Activated CD8-positive, alpha-beta memory T cell treated with anti-CD3 and anti-CD28 coated beads for 36 hours (primary cell): ENCODE data around the gene PANK1. TPM values are rescaled to one million over a fixed set of nuclear protein-coding genes. Genes with fewer than 3 reads are reported as not detected.

Experiments used
- CTCF ChIA-PET: fragments of 350-600 bp; sonication (Branson Sonifier 250); formaldehyde crosslinking; loops from one replicate; lab custom pipeline; 2021; ENCODE audit warnings: antibody characterized with exemption; lab: Charles Lee
- POLR2A ChIA-PET: fragments of 350-600 bp; sonication (Branson Sonifier 250); formaldehyde crosslinking; loops from one replicate; lab custom pipeline; 2021; ENCODE audit warnings: antibody characterized with exemption; lab: Charles Lee
- total RNA-seq, 2 experiments: library from RNA; stranded (reverse); gene quantifications; one replicate each; pipeline ENCODE4 v1.2.3, GENCODE V29; 2021

Gene PANK1
- total RNA-seq, 2 experiments from 2014 or later = 3.1 to 3.5 TPM

DNA sequence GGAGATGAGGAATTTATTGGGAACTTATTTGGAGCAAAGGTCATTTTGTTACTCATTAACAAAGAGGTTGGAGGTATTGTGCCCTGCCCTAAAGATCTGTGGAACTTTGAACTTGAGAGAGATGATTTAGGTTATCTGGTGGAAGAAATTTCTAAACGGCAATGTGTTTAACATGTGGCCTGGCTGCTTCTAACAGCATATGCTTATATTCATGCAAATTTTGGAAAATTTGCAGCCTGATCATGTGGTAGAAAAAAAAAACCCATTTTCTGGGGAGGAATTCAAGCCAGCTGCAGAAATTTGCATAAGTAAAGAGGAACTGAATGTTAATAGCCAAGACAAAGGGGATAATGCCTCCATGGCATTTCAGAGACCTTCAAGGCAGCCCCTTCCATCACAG is 10.7 kb upstream of the PANK1 start:
- POLR2A ChIA-PET = no interaction called here
- CTCF ChIA-PET = no interaction called here

DNA sequence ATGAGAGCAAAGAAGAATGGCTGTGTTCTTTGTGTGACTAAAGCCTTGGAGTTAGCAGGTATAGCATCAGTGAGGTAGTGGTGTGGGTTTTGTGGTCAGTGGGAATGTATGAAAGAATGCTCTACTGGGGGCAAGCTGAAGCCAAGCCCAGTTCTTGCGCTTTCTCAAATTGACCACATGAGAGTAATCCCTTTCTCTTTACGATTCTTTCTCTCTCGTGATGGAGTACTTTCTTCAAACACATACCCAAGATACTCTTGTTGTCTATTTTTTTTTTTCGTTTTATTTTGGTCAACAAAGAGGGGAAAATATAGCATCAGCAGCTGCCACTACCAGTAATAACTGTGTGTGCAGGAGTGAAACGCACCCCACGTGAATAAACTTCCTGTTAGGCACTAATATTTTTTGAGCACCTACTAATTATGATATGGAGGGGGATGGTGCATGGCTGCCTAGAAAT is 8.4 kb upstream of the PANK1 start:
- ChIA-PET CTCF (interaction anchor here (0.7 kb wide), 1 partner anchor 761 kb away, joined by 3 read pairs; no protein-coding TSS in a partner anchor), POLR2A (no interaction called here)

DNA sequence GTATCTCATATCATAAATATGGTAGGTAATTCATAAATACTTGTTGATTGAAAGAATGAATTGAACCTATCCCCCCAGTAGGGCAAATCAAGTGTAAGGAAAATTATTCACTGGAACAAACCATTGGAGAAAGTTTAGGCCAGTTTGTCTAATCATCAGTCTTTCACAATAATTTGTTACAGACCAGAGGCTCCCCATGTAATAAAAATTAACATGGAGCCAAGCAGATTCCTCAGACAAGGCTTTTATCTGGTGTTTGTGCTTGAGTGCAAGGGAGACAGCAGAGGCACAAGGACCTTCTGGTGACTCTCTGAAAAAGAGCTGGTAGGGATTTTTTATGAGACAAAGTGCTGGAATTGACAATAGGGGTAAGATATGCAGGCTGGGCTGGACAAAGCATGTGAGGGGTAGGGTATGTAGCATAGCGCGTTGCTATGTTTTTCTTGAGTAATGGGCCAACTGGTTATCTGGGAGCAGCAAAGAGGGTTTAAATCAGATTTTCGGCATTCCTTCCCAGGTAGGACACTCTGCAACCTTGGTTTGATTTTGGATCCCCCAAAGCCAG is 7.8 kb upstream of the PANK1 start:
- POLR2A ChIA-PET = no interaction called here
- CTCF ChIA-PET = interaction anchor here (0.7 kb wide), 1 partner anchor 761 kb away, joined by 3 read pairs; no protein-coding TSS in a partner anchor

DNA sequence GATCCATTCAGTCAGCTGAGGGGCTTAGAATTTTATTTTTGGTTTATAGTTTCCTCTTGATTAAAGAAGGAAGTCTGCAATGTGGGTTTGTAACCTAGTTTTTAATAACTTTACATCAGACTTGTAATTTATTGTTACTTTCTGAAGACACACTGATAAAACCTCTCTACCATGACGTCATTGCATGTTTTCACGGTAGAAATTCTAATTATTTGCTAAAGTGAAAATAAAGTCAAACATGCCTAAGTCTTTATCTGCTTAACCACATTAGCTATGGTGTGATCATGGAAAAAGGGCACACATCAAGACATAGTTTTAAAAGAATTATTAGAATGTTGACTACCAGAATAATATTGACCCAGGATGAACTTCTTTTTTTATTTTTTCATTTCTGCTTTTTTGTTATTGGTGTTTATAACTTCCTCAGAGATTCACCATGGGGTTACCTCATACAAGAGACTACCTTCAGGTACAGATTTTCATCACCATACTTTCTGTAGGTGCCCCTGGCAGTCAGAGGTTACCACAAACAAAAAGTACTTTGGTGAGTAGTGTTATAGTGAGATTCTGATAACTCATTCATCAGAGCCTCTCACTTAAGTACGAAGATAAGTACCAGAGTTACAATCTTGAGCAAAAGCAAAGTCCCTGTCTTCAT is 7.0 kb upstream of the PANK1 start:
- CTCF ChIA-PET = no interaction called here

DNA sequence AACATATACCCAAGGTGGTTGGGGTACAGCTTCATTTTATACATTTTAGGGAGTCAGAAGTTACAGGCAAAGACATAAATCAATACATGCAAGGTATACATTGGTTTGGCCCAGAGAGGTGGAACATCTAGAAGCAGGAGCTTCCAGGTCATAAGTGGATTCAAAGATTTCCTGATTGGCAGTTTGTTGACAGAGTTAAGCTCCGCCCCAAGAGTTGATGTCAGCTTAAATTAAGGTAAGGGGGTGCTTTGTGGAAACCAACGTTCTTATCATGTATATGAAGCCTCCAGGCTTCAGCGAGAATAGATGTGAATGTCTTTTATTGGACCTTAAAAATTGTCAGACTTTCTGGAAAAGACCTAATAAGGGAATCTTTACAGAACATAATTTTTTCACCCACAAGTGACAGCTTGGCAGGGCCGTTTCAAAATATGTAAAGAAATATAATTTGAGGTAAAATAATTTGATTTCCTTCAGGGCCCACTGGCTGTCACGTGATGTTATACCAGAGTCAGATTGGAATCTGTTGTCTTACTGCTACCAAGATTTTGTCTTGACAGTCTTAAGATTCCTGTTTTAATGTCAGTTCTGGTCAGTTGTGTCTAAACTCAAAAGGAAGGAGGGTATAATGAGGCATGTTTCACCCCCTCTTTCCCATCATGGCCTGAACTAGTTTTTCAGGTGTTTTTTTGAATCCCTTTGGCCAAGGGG is 6.3 kb upstream of the PANK1 start:
- ChIA-PET CTCF (interaction anchor here (1.0 kb wide), 1 partner anchor 9 kb away, joined by 3 read pairs; no protein-coding TSS in a partner anchor), POLR2A (no interaction called here)

More for the DNA sequence above, 7.0 kb upstream of the PANK1 start:
- POLR2A ChIA-PET = no interaction called here

DNA sequence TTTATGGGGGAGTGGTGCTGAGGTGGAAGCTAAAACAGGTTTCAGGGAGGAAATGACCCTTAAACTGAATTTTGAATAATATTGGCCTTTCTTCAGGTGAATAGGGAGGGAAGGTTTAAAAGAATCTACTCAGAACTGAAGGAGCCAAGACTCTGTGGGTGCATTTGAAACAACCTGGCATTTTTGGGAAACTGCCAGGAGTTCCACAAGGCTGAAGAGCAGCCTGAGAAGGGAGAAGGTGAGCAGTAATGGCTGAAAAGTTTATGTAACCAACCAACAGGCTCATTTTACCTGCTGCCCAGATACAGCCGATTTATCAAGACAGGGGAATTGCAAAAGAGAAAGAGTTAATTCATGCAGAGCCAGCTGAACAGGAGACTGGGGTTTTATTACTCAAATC is 4.0 kb upstream of the PANK1 start:
- CTCF ChIA-PET = no interaction called here
- POLR2A ChIA-PET = no interaction called here

DNA sequence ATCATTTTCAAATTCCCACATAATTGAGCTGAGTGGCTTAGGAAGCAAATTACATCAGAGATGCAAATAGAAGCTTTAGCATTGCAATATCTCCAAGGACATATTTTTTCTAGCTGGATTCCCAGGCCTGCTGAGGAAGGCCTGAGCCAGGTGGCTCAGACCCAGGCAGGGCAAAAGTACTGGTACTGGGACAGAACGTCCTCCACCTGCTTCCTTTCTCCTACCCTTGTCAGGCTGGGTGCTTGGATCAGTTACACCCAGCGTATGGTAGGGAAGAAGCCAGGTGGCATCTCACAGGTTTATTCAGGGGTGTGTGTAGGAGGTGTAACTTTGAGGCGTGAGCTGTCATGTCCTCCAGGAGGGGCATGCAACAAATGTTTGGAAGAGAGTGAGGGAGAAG is 3.0 kb upstream of the PANK1 start:
- ChIA-PET CTCF (no interaction called here), POLR2A (no interaction called here)

DNA sequence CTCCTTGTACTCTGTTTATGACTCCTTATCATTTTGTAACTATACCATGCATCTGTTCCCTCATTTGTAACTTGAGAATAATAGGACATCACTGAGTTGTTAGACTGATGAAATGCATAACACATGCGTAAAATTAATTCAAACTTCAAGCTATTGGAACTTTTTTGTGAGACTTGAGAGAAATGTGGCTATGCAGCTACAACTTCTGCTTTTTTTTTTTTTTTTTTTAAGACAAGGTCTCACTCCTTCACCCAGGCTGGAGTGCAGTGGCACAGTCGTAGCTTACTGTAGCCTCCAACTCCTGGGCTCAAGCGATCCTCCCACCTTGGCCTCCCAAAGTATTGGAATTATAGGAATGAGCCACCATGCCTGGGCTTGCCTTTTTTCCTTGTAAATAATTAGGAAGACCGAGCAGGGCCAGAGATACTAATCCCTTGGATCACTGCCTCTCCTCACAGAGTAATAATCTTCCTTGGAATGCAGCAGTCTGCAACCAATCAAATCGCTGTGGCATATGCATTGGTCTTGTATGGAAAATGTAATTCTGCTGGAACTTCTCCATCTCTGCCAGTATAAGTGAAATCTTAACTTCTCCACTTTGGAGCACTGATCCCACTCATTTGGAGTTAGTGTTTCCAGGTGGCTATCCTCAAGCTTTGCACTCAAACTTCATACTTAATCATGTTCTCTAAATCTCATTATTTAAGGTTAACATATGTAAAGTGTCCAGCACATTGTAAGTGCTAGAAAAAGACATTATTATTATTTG is 2.0 kb upstream of the PANK1 start:
- POLR2A ChIA-PET = interaction anchor here (0.5 kb wide), 1 partner anchor 88 kb away, joined by 4 read pairs; no protein-coding TSS in a partner anchor
- CTCF ChIA-PET = no interaction called here

DNA sequence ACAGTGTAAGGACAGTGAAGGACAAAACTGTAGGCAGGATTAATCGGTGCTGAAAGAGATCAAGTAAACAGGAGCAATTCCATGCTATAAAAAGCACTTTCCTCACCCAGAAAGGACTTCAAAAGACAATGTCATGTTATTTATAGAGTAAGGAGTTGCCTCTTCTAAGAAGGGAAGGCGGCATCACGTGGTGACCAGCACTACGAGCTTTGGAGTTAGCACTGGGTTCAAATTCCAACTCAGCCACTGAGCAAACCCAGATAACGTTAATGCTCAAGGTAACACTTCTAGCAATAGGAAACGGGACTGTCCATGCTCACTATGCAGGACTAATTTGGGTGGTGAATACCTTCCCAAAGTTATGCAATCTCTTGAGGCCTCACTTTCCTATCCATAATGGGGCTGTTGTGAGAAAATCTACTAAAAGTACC is 715 bp upstream of the PANK1 start:
- ChIA-PET POLR2A (no interaction called here), CTCF (no interaction called here)

DNA sequence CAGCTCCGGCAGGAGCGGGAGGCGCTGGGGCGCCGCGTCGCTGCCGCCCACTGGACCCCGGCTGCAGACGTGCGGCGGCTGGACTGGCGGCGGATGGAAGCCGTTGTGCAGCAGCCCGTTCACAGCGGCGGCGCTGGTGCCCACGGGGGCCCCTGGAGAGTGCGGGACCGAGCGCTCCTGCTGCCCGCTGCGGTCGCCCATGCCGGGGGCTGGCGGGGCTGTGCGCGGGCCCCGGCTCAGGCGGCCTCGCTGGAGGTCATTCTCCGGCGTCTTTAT is 413 bp downstream of the PANK1 start:
- ChIA-PET CTCF (no interaction called here), POLR2A (no interaction called here)

DNA sequence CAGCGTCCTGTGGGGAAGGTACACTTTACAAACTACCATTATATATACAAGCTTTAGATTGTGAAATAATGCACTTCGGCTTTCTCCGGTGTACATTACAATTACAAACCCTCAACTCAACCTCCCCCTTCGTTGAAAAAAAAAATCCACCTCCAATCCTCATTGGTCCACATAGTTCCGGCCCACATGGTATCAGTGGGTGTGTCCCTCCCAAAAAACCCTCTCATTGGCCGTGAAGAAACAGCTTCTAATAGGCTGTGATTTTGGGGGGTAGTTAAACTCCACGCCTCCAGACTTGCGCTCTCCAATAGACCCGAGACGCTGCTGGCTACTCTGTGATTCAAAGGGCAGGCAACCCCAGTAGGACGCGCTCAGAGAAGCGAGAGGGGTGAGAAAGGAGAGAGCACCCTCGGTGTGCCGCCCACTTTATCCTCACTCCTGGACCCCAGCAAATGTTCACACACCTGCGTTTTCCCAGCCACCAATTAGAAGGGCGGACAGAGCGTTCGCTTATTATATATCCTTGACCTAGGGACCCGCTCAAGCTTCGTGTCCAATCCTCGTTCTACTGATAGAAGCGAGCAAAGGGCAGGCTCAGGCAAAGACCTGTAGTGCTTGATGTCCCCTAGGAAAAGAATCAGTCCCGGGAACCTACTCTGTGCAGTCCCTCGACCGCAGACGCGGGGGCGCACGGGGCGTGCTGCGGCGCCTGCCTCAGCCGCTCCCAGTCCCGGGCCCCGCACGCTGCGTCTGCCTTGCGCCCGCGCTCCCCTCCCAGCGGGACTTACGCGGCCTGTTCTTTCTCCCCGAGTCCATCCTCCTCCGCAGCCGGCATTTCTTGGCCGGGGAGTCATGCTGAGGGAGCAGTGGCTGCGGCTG is 991 bp downstream of the PANK1 start:
- CTCF ChIA-PET = interaction anchor here (0.9 kb wide), 1 partner anchor 81 kb away, joined by 3 read pairs; no protein-coding TSS in a partner anchor
- POLR2A ChIA-PET = interaction anchor here (0.7 kb wide), 1 partner anchor 57 kb away, joined by 3 read pairs; the partner anchor contains the start of gene KIF20B

DNA sequence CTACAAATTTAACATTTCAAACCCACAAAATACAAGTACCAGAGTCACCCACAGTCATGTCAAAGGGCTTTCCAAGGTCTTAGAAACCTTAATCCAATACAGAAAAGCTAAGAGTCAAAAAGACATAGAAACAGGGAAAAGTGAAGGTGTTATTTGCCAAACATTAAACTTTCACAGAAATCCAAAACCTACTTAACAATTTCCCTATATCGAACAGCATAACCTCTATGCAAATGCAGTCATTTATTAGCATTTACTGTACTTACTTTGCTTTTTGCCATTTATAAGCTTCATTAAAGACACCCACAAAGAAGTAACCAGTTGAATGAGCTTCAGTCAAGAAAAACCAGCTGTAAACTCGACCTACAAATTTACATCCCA is 1.6 kb downstream of the PANK1 start:
- ChIA-PET CTCF (interaction anchor here (0.9 kb wide), 1 partner anchor 81 kb away, joined by 3 read pairs; no protein-coding TSS in a partner anchor), POLR2A (interaction anchor here (0.7 kb wide), 1 partner anchor 58 kb away, joined by 3 read pairs; the partner anchor contains the start of gene KIF20B)

DNA sequence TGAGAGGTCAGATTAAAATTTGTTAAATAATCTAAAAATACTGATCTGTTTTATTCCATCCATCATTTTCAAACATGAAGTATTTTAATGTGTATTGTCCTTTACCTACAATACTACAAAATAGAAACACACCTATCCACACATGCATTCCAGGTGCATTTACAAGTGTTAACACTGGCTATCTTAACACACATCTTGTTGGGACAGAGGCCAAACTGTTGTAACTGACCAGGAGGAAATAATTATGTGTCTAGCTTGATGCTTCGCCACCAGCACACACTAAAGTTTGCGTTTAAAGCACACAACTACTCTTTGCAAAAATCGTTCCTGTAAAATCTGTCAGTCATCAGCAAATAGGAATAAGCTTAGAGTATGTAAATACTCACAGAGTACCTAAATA is 2.8 kb downstream of the PANK1 start:
- ChIA-PET CTCF (no interaction called here), POLR2A (no interaction called here)

DNA sequence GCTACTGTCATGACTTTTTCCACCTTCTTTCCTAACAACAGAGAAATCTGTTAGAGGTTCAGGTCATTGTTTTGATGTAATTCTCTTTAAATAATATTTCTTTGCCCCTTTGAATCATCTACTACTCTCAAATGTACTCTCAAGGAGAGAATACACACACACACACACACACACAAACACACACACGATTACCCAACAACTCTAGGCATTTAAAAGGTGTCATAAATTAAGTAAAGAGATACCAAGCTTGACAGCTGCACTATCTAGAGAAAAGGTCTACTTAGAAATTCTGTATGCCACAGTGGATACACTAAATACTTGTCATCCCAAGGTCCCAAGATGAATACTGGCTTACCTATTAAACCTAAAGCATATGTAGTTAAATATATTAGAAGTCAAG is 4.8 kb downstream of the PANK1 start:
- ChIA-PET POLR2A (no interaction called here), CTCF (no interaction called here)

DNA sequence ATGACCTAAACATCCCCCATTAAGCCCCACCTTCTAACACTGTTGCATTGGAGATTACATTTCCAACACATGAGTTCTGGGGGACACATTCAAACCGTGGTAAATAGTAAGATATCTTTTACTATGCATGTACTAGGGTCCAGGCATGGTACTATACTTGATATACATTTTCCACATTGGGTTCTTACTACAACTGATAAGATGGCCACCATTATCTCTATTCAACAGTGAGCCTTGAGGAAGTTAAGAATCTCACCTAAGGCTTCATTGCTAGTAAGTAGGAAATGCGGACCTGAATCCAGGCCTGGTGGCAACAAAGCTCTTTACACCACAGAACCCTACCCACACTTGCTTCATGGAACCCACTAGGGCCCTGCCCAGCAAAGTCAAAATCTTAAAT is 5.7 kb downstream of the PANK1 start:
- POLR2A ChIA-PET = no interaction called here
- CTCF ChIA-PET = no interaction called here

DNA sequence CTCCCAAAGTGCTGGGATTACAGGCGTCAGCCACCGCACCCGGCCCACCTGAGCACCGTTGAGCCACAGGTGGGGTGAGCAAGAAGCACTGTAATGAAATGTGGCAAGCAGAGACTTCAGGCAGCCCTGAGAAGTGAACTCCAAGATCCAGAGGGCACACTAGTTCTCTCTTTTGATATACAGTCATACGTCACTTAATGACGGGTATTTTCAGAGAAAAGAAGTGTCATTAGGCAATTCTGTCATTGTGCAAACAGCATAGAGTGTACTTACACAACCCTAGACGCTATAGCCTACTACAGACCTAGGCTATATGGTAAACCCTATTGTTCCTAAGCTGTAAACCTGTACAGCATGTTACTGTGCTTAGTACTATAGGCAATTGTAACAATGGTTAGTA is 7.9 kb downstream of the PANK1 start:
- CTCF ChIA-PET = no interaction called here
- POLR2A ChIA-PET = no interaction called here

DNA sequence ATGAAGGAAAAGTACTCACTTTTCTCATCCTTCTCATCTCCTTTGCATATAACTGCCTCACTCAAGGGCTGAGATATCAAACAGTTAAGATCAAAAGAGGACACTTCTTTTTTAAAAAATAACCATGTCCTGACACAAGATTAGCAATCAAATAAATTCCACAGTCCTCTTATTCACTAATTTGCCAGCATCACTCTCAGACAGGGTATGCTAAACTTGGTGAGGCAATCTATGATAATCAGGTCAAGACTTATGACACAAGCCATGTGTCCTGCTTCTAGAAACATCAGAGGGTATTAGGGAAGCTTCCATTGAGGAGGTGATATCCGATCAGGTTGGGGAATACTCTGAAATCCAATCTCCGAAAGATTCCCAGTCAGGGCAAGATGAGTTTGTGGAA is 10.4 kb downstream of the PANK1 start:
- ChIA-PET CTCF (no interaction called here), POLR2A (no interaction called here)

DNA sequence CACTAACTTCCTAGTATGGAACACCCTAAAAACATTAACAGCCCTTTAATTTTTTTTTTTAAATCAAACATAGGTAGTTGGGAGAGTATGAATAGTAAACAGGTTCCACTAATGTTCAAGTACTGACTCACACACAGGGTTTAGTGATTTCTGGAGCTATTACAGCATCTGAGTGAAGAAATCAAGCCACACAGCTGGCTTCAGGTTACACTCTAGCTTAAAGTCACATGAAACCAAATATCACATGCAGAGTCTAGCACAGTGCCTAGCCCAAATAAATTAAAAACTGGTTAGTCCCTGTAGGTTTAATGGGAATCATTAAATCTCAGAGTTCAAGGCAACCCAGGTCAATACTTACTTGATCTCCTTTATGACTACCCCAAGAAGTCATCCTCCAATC is 11.6 kb downstream of the PANK1 start:
- ChIA-PET POLR2A (no interaction called here), CTCF (no interaction called here)

DNA sequence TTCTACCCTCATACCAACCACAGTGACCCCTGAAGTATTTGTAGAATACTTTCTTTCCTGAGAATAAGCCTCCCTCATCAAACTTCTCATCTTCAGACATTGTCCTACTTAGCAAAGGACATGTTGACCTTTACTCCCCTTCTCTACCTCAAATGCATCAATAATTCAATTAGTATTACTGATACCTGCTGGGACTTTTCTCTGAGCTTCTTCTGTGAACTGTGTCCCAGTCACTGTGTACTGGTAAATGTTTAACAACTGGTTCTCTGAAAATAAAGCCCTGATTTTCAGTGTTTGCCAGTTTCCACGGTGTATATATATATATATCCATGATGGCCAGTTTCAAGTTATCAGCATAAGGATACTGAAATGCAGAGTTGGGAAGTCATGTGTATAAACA is 12.2 kb downstream of the PANK1 start:
- ChIA-PET POLR2A (no interaction called here), CTCF (no interaction called here)
